CD8-positive, alpha-beta memory T cell (primary cell): ENCODE data around the gene HECTD4. TPM values are rescaled to one million over a fixed set of nuclear protein-coding genes. Genes with fewer than 3 reads are reported as not detected.
"Not testable (repeated sequence)": the region's sequence is repeated elsewhere in the genome, so short reads cannot be mapped to it uniquely, and the experiment has no call there.

ENCODE experiments used
- CTCF ChIA-PET: fragments of 350-600 bp; sonication (Branson Sonifier 250); formaldehyde crosslinking; loops from one replicate; lab custom pipeline; 2021; ENCODE audit warnings: antibody characterized with exemption; lab: Charles Lee
- POLR2A ChIA-PET: fragments of 350-600 bp; sonication (Branson Sonifier 250); formaldehyde crosslinking; loops from one replicate; lab custom pipeline; 2021; ENCODE audit warnings: antibody characterized with exemption; lab: Charles Lee
- DNase-seq, 5 donors: peaks; one replicate each; pipeline versions ENCODE4 v3.0.0 to v3.0.0-alpha.2; 2020 to 2022; ENCODE audit warnings: mixed read lengths in 1 of 5
- H3K27ac ChIP-seq: one replicate; pipeline ENCODE4 v1.7.0; 2013; ENCODE audit warnings: low read depth, mild to moderate bottlenecking, low read length, moderate library complexity
- H3K27me3 ChIP-seq: 2 replicates; pipeline ENCODE4 v1.7.0; 2013; ENCODE audit warnings: low read length, mild to moderate bottlenecking; ENCODE audit not compliant: insufficient read depth, poor library complexity, severe bottlenecking
- H3K36me3 ChIP-seq: 2 replicates; pipeline ENCODE4 v1.7.0; 2013; ENCODE audit warnings: mild to moderate bottlenecking, low read length, moderate library complexity; ENCODE audit not compliant: insufficient read depth
- H3K4me1 ChIP-seq: 2 replicates; pipeline ENCODE4 v1.7.0; 2013; ENCODE audit warnings: mild to moderate bottlenecking, low read length, moderate library complexity; ENCODE audit not compliant: insufficient read depth
- H3K4me3 ChIP-seq: 2 replicates; pipeline ENCODE4 v1.7.0; 2013; ENCODE audit warnings: mild to moderate bottlenecking, low read length
- H3K9me3 ChIP-seq: 2 replicates; pipeline ENCODE4 v1.7.0; 2013; ENCODE audit warnings: mild to moderate bottlenecking, low read length
- H3K27ac Mint-ChIP-seq, 8 donors: one replicate each; pipeline ENCODE4 v1.8.0; 2020 to 2021; ENCODE audit warnings: mixed read lengths in 8 of 8, mild to moderate bottlenecking in 6 of 8, inconsistent platforms in 3 of 8, moderate library complexity in 3 of 8
- H3K27me3 Mint-ChIP-seq, 2 donors: one replicate each; pipeline ENCODE4 v1.8.0; 2020 to 2021; ENCODE audit warnings: mixed read lengths in 2 of 2, mild to moderate bottlenecking in 1 of 2, moderate library complexity in 1 of 2
- H3K36me3 Mint-ChIP-seq, 3 donors: one replicate each; pipeline ENCODE4 v1.8.0; 2020 to 2021; ENCODE audit warnings: mixed read lengths in 3 of 3, inconsistent platforms in 1 of 3, mild to moderate bottlenecking in 1 of 3
- H3K4me1 Mint-ChIP-seq, 3 donors: one replicate each; pipeline ENCODE4 v1.8.0; 2020 to 2021; ENCODE audit warnings: mixed read lengths in 3 of 3, inconsistent platforms in 1 of 3, mild to moderate bottlenecking in 1 of 3
- H3K4me3 Mint-ChIP-seq, 7 donors: one replicate each; pipeline ENCODE4 v1.8.0; 2020 to 2021; ENCODE audit warnings: mixed read lengths in 7 of 7, mild to moderate bottlenecking in 6 of 7, moderate library complexity in 4 of 7, inconsistent platforms in 2 of 7
- H3K9me3 Mint-ChIP-seq, 5 donors: one replicate each; pipeline ENCODE4 v1.8.0; 2020 to 2022; ENCODE audit warnings: mixed read lengths in 5 of 5, mild to moderate bottlenecking in 3 of 5, moderate library complexity in 2 of 5, inconsistent platforms in 1 of 5
- polyA plus RNA-seq: library from polyadenylated mRNA; unstranded; fragments of 300-500 nt; fragmentation: Illumina TruSeq; gene quantifications from one replicate; pipeline ENCODE4 v1.2.3, GENCODE V29; 2021
- total RNA-seq, 2 experiments: library from RNA; stranded (reverse); gene quantifications; one replicate each; pipeline ENCODE4 v1.2.3, GENCODE V29; 2021

Gene HECTD4
- total and polyA plus RNA-seq, 3 experiments from 2014 or later: 3.1 to 32.8 (median 29.7) TPM

DNA sequence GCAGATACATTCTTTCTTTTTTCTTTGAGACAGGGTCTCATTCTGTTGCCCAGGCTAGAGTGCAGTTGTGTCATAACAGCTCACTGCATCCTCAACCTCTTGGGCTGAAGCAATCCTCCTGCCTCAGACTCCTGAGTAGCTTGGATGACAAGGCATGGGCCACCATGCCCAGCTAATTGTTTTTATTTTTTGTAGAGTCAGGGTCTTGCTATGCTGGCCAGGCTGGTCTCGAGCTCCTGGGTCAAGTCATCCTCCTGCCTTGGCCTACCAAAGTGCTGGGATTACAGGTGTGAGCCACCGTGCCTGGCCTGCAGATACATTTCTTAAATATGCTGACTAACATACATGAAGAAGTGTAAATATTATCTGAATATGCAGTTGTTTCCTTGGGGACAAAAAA is 115.8 kb downstream of the HECTD4 start:
- Mint-ChIP-seq H3K9me3 (no peaks in the 10 kb centered on the region), H3K4me3 (no peak overlapping the region), H3K36me3 (peaks cover 6 to 74% (median 23%) of the 10 kb centered on the region in 3 donors), H3K4me1 (no peaks in the 10 kb centered on the region), H3K27me3 (no peaks in the 10 kb centered on the region), H3K27ac (no peak overlapping the region)
- peaks cover 18% of the 10 kb centered on the region for H3K36me3 ChIP-seq
- no peak overlapping the region for H3K27ac ChIP-seq
- no peak for DNase-seq
- no peaks in the 10 kb centered on the region for H3K27me3 ChIP-seq
- POLR2A ChIA-PET: no interaction called here
- CTCF ChIA-PET: interaction anchor here (0.6 kb wide), 1 partner anchor 568 kb away, joined by 3 read pairs; no protein-coding TSS in a partner anchor
- no peak overlapping the region for H3K4me3 ChIP-seq
- H3K4me1 ChIP-seq: no peaks in the 10 kb centered on the region
- no peaks in the 10 kb centered on the region for H3K9me3 ChIP-seq

DNA sequence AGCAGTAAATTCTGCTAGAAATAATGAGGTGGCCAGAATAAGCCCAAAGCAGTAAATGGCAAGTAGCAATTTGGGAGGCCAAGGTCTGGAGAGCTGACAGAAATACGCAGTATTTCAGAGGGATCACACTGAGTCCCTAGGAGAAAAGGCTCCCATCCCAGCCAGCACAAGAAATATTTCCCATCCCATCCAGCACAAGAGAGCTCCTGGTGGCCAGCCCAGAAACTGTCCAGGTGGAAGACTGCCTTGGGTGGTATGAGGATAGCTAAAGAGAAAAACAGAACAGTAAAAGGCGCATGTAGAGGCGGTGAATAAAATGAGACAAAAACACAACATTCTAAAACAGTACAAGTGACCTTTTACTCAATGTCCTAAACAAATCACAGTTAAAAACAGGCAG is 120.7 kb downstream of the HECTD4 start:
- H3K4me1 ChIP-seq: no peaks in the 10 kb centered on the region
- H3K9me3 Mint-ChIP-seq: no peaks in the 10 kb centered on the region
- no peak overlapping the region for H3K27ac Mint-ChIP-seq
- CTCF ChIA-PET: interaction anchor here (1.5 kb wide), 1 partner anchor 10 kb away, joined by 3 read pairs; no protein-coding TSS in a partner anchor
- POLR2A ChIA-PET: interaction anchor here (0.6 kb wide), 1 partner anchor 472 kb away, joined by 4 read pairs; no protein-coding TSS in a partner anchor
- H3K36me3 ChIP-seq: peaks cover 19% of the 10 kb centered on the region
- H3K4me1 Mint-ChIP-seq: no peaks in the 10 kb centered on the region
- H3K36me3 Mint-ChIP-seq: peaks cover 4 to 74% (median 16%) of the 10 kb centered on the region in 3 donors
- no peak overlapping the region for H3K4me3 ChIP-seq
- no peak overlapping the region for H3K27ac ChIP-seq
- no peaks in the 10 kb centered on the region for H3K27me3 Mint-ChIP-seq
- H3K27me3 ChIP-seq: no peaks in the 10 kb centered on the region
- no peak for DNase-seq
- H3K9me3 ChIP-seq: no peaks in the 10 kb centered on the region
- no peak overlapping the region for H3K4me3 Mint-ChIP-seq

DNA sequence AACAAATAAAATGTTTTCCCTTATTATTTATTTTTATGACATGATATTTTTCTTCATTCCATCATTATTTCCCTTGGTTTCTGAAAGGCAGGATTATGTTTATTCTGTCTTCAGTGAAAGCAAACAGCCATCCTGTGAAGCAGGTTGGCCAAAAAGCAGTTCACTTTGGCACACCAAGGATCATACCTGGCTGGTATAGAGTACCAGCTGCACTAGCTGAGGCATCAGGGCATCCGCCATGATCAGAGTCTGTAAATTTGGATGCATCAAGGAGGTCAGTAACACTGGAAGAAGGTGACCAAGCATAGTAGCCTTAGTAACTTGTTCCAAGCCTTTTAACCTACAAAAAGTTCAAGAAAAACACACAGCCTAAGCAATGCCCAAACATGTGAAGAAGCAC is 123.3 kb downstream of the HECTD4 start:
- H3K27me3 ChIP-seq: no peaks in the 10 kb centered on the region
- Mint-ChIP-seq H3K27ac (peak overlapping the region in 2 of 8 donors; percentile 52 to 58), H3K36me3 (peaks cover 4 to 77% (median 27%) of the 10 kb centered on the region in 3 donors), H3K27me3 (no peaks in the 10 kb centered on the region), H3K4me1 (no peaks in the 10 kb centered on the region), H3K9me3 (no peaks in the 10 kb centered on the region), H3K4me3 (no peak overlapping the region)
- H3K4me1 ChIP-seq: no peaks in the 10 kb centered on the region
- no peak overlapping the region for H3K27ac ChIP-seq
- peaks cover 22% of the 10 kb centered on the region for H3K36me3 ChIP-seq
- no peak overlapping the region for H3K4me3 ChIP-seq
- ChIA-PET POLR2A (no interaction called here), CTCF (no interaction called here)
- DNase-seq: no peak
- H3K9me3 ChIP-seq: no peaks in the 10 kb centered on the region

- CTCF ChIA-PET: no interaction called here
- Histone ChIP-seq H3K36me3 (peaks cover 27% of the 10 kb centered on the region), H3K27ac (no peak overlapping the region), H3K9me3 (no peaks in the 10 kb centered on the region), H3K27me3 (no peaks in the 10 kb centered on the region), H3K4me1 (no peaks in the 10 kb centered on the region), H3K4me3 (no peak overlapping the region)
- Mint-ChIP-seq H3K27me3 (no peaks in the 10 kb centered on the region), H3K9me3 (no peaks in the 10 kb centered on the region), H3K4me3 (no peak overlapping the region), H3K27ac (no peak overlapping the region), H3K36me3 (peaks cover 4 to 87% (median 34%) of the 10 kb centered on the region in 3 donors), H3K4me1 (no peaks in the 10 kb centered on the region)
- no peak for DNase-seq
- POLR2A ChIA-PET: no interaction called here
Observed at GRCh38 chr12:112256780-112257179, 125.5 kb downstream of the HECTD4 start.

- Mint-ChIP-seq H3K4me3 (no peak overlapping the region), H3K4me1 (no peaks in the 10 kb centered on the region), H3K9me3 (no peaks in the 10 kb centered on the region), H3K27ac (no peak overlapping the region), H3K36me3 (peaks cover 0 to 79% (median 25%) of the 10 kb centered on the region in 3 donors), H3K27me3 (no peaks in the 10 kb centered on the region)
- no peaks in the 10 kb centered on the region for H3K9me3 ChIP-seq
- H3K4me1 ChIP-seq: no peaks in the 10 kb centered on the region
- H3K36me3 ChIP-seq: peaks cover 14% of the 10 kb centered on the region
- POLR2A ChIA-PET: no interaction called here
- no peak for DNase-seq
- no peak overlapping the region for H3K4me3 ChIP-seq
- CTCF ChIA-PET: no interaction called here
- H3K27me3 ChIP-seq: no peaks in the 10 kb centered on the region
- H3K27ac ChIP-seq: no peak overlapping the region
Observed at GRCh38 chr12:112252184-112252583, 130.0 kb downstream of the HECTD4 start.

DNA sequence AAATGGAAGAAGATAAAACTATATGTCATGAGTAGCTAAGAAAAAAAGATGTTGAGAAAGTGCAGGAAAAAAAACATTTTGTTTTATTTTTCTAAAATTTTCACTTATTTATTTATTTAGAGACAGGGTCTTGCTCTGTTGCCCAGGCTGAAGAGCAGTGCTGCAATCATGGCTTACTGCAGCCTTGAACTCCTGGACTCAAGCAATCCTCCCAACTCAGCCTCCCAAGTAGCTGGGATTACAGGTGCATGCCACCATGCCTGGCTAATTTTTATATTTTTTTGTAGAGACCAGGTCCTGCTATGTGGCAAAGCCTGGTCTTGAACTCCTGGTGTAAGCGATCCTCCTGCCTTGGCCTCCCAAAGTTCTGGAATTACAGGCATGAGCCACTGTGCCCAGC is 137.3 kb downstream of the HECTD4 start:
- H3K27me3 ChIP-seq, DNase-seq, H3K27ac Mint-ChIP-seq, H3K4me3 ChIP-seq, H3K9me3 ChIP-seq, H3K4me1 ChIP-seq, H3K36me3 ChIP-seq, H3K27ac ChIP-seq, CTCF ChIA-PET, H3K4me3 Mint-ChIP-seq, H3K4me1 Mint-ChIP-seq, POLR2A ChIA-PET, H3K9me3 Mint-ChIP-seq, H3K27me3 Mint-ChIP-seq: not testable (repeated sequence)
- peaks cover 0 to 65% (median 11%) of the 10 kb centered on the region in 3 donors for H3K36me3 Mint-ChIP-seq

- Mint-ChIP-seq H3K27ac (no peak overlapping the region), H3K36me3 (peaks cover 0 to 71% (median 14%) of the 10 kb centered on the region in 3 donors), H3K4me3 (no peak overlapping the region), H3K4me1 (no peaks in the 10 kb centered on the region), H3K27me3 (no peaks in the 10 kb centered on the region), H3K9me3 (no peaks in the 10 kb centered on the region)
- Histone ChIP-seq H3K4me1 (no peaks in the 10 kb centered on the region), H3K36me3 (peaks cover 19% of the 10 kb centered on the region), H3K27me3 (no peaks in the 10 kb centered on the region), H3K27ac (no peak overlapping the region), H3K9me3 (no peaks in the 10 kb centered on the region), H3K4me3 (no peak overlapping the region)
- ChIA-PET POLR2A (interaction anchor here (0.7 kb wide), 1 partner anchor 809 kb away, joined by 3 read pairs; no protein-coding TSS in a partner anchor), CTCF (no interaction called here)
- no peak for DNase-seq
Observed at GRCh38 chr12:112243255-112244110, 138.7 kb downstream of the HECTD4 start.

- Mint-ChIP-seq H3K27ac (peak overlapping the region in 2 of 8 donors; percentile 5 to 29), H3K9me3 (no peaks in the 10 kb centered on the region), H3K27me3 (no peaks in the 10 kb centered on the region), H3K4me1 (no peaks in the 10 kb centered on the region), H3K36me3 (peaks cover 0 to 77% (median 20%) of the 10 kb centered on the region in 3 donors), H3K4me3 (no peak overlapping the region)
- H3K4me1 ChIP-seq: no peaks in the 10 kb centered on the region
- ChIA-PET POLR2A (no interaction called here), CTCF (interaction anchor here (1.1 kb wide), 1 partner anchor 146 kb away, joined by 3 read pairs; no protein-coding TSS in a partner anchor)
- no peak overlapping the region for H3K4me3 ChIP-seq
- no peak for DNase-seq
- H3K27me3 ChIP-seq: no peaks in the 10 kb centered on the region
- peaks cover 19% of the 10 kb centered on the region for H3K36me3 ChIP-seq
- H3K9me3 ChIP-seq: no peaks in the 10 kb centered on the region
- H3K27ac ChIP-seq: no peak overlapping the region
Observed at GRCh38 chr12:112241176-112241575, 141.1 kb downstream of the HECTD4 start.
